HCT116 (cell line): ENCODE data around the gene FBLN7. TPM values are rescaled to one million over a fixed set of nuclear protein-coding genes. Genes with fewer than 3 reads are reported as not detected.

Experiments used
- ATAC-seq: fragments of 200-7000 bp; cut with Tn5 transposase; 2 replicates; pipeline ENCODE4 v1.9.1; 2020; ENCODE audit warnings: mild to moderate bottlenecking, moderate library complexity
- BruUV-seq: library from RNA; stranded (reverse); fragments of 400-500 nt; replicated peaks from 2 replicates; lab custom pipeline; 2021; lab: Mats Ljungman, UMichigan
- CTCF ChIA-PET: fragments of 300-600 bp; sonication (Branson Sonifier 250); formaldehyde crosslinking; loops from one replicate; lab custom pipeline; 2021; ENCODE audit warnings: antibody characterized with exemption; lab: Charles Lee
- POLR2A ChIA-PET: fragments of 300-600, 350-600 bp; sonication (Branson Sonifier 250); formaldehyde crosslinking; loops from one replicate; lab custom pipeline; 2021; ENCODE audit warnings: antibody characterized with exemption; lab: Charles Lee
- RAD21 ChIA-PET, 2 experiments: fragments of 300-600 bp; sonication (Branson Sonifier 250); formaldehyde crosslinking; loops; one replicate each; lab custom pipeline; 2023; ENCODE audit warnings: low total read pairs in 2 of 2; ENCODE audit not compliant: uncharacterized antibody in 2 of 2, unreplicated experiment in 2 of 2, low non-redundant PET in 1 of 2; lab: Charles Lee
- DNase-seq: peaks from one replicate; pipeline ENCODE4 v3.0.0-alpha.2; 2010; ENCODE audit warnings: low read depth, low spot score
- H2AFZ ChIP-seq: fragments of 200-600 bp; shearing (Covaris generic), sonication (generic); 2 replicates; pipeline ENCODE4 v1.6.1; 2017; ENCODE audit warnings: low read depth, mixed run types, mixed read lengths, antibody characterized with exemption, low read length; ENCODE audit not compliant: poor library complexity, severe bottlenecking
- H3K27ac ChIP-seq: 2 replicates; pipeline ENCODE4 v1.5.1; 2012; ENCODE audit warnings: low read depth, low read length
- H3K27me3 ChIP-seq: fragments of 200-600 bp; sonication (generic); 2 replicates; pipeline ENCODE4 v1.6.1; 2016; ENCODE audit warnings: mixed run types, low read length, mixed read lengths; ENCODE audit not compliant: insufficient read depth
- H3K36me3 ChIP-seq, 2 experiments: fragments of 200-500 bp in 1 of 2; fragments of 200-600 bp in 1 of 2; sonication (Bioruptor generic) in 1 of 2; sonication (generic) in 1 of 2; 2 replicates each; pipeline versions ENCODE4 v1.5.1 to v1.6.1; 2014 to 2016; ENCODE audit warnings: low read length in 2 of 2, inconsistent platforms in 1 of 2, mixed read lengths in 1 of 2, mixed run types in 1 of 2; ENCODE audit not compliant: insufficient read depth in 2 of 2, control insufficient read depth in 1 of 2
- H3K4me1 ChIP-seq, 2 experiments: fragments of 200-600 bp in 1 of 2; sonication (generic) in 1 of 2; 2 replicates each; pipeline versions ENCODE4 v1.5.1 to v1.6.1; 2012 to 2017; ENCODE audit warnings: low read length in 2 of 2, inconsistent platforms in 1 of 2, mild to moderate bottlenecking in 1 of 2, mixed read lengths in 1 of 2, mixed run types in 1 of 2, moderate library complexity in 1 of 2; ENCODE audit not compliant: insufficient read depth in 2 of 2, control insufficient read depth in 1 of 2
- H3K4me2 ChIP-seq: fragments of 200-600 bp; sonication (generic); 2 replicates; pipeline ENCODE4 v1.6.1; 2017; ENCODE audit warnings: mixed run types, low read length, mixed read lengths
- H3K4me3 ChIP-seq, 2 experiments: fragments of 200-600 bp in 1 of 2; sonication (generic) in 1 of 2; replicated peaks in 1 of 2; 2 replicates each; pipeline ENCODE4 v1.5.1; 2011 to 2016; ENCODE audit warnings: low read length in 2 of 2, control low read depth in 1 of 2, low read depth in 1 of 2, mild to moderate bottlenecking in 1 of 2, mixed read lengths in 1 of 2, mixed run types in 1 of 2
- H3K79me2 ChIP-seq: fragments of 200-600 bp; sonication (generic); 2 replicates; pipeline ENCODE4 v1.6.1; 2017; ENCODE audit warnings: mild to moderate bottlenecking, mixed run types, low read length, moderate library complexity, mixed read lengths; ENCODE audit not compliant: insufficient read depth
- H3K9ac ChIP-seq: fragments of 200-600 bp; sonication (generic); 2 replicates; pipeline ENCODE4 v1.6.1; 2016; ENCODE audit warnings: low read length, mixed read lengths
- H3K9me2 ChIP-seq: fragments of 200-600 bp; sonication (generic), shearing (Covaris generic); 2 replicates; pipeline ENCODE4 v1.6.1; 2017; ENCODE audit warnings: mixed run types, mild to moderate bottlenecking, moderate library complexity; ENCODE audit not compliant: insufficient read depth
- H3K9me3 ChIP-seq, 2 experiments: fragments of 200-500 bp in 1 of 2; fragments of 200-600 bp in 1 of 2; sonication (Bioruptor generic) in 1 of 2; sonication (generic) in 1 of 2; 2 replicates each; pipeline ENCODE4 v1.6.1; 2014 to 2017; ENCODE audit warnings: low read length in 2 of 2, mixed read lengths in 2 of 2, inconsistent platforms in 1 of 2, low read depth in 1 of 2, mild to moderate bottlenecking in 1 of 2, mixed run types in 1 of 2, moderate library complexity in 1 of 2; ENCODE audit not compliant: control insufficient read depth in 1 of 2, insufficient read depth in 1 of 2
- H4K20me1 ChIP-seq: fragments of 200-600 bp; sonication (generic), shearing (Covaris generic); 2 replicates; pipeline ENCODE4 v1.6.1; 2017; ENCODE audit warnings: mixed run types, mild to moderate bottlenecking, moderate library complexity; ENCODE audit not compliant: insufficient read depth
- ATF3 ChIP-seq: IDR thresholded peaks from 2 replicates; pipeline ENCODE4 v1.6.1; 2012
- CBX3 ChIP-seq: IDR thresholded peaks from 2 replicates; pipeline ENCODE4 v1.6.1; 2012; ENCODE audit warnings: low read depth
- EGR1 ChIP-seq: IDR thresholded peaks from 2 replicates; pipeline ENCODE4 v1.6.1; 2012; ENCODE audit warnings: low read depth
- EZH2 ChIP-seq: fragments of 200-600 bp; sonication (generic); IDR thresholded peaks from 2 replicates; pipeline ENCODE4 v1.6.1; 2017; ENCODE audit warnings: antibody characterized with exemption, mixed run types
- JUND ChIP-seq: IDR thresholded peaks from 2 replicates; pipeline ENCODE4 v1.6.1; 2012
- MAX ChIP-seq: IDR thresholded peaks from 2 replicates; pipeline ENCODE4 v1.6.1; 2012
- POLR2A ChIP-seq: IDR thresholded peaks from 2 replicates; pipeline ENCODE4 v1.7.0; 2011; ENCODE audit warnings: borderline replicate concordance; ENCODE audit not compliant: insufficient read depth, insufficient read length; ENCODE audit errors: extremely low read depth
- RAD21 ChIP-seq: IDR thresholded peaks from 2 replicates; pipeline ENCODE4 v1.6.1; 2012; ENCODE audit warnings: low read depth, mild to moderate bottlenecking
- SIN3A ChIP-seq: IDR thresholded peaks from 2 replicates; pipeline ENCODE4 v1.6.1; 2012; ENCODE audit warnings: low read depth
- SRF ChIP-seq: IDR thresholded peaks from 2 replicates; pipeline ENCODE4 v1.6.1; 2012; ENCODE audit warnings: low read depth
- TCF7L2 ChIP-seq: IDR thresholded peaks from 2 replicates; pipeline ENCODE4 v1.7.0; 2011; ENCODE audit warnings: borderline replicate concordance, inconsistent platforms; ENCODE audit not compliant: insufficient read depth, insufficient read length; ENCODE audit errors: extremely low read depth
- ZBTB33 ChIP-seq: IDR thresholded peaks from 2 replicates; pipeline ENCODE4 v1.6.1; 2011; ENCODE audit warnings: mild to moderate bottlenecking, low read length, moderate library complexity; ENCODE audit not compliant: insufficient replicate concordance; ENCODE audit errors: extremely low read depth
- ZFX ChIP-seq: fragments of 450-650 bp; IDR thresholded peaks from 2 replicates; pipeline ENCODE4 v1.6.1; 2017
- ZNF274 ChIP-seq: fragments of 200-500 bp; sonication (Bioruptor generic); IDR thresholded peaks from 2 replicates; pipeline ENCODE4 v1.6.1; 2014; ENCODE audit warnings: mild to moderate bottlenecking, low read depth, low read length, inconsistent platforms
- intact Hi-C: fragments of 100-400 bp; cut with micrococcal nuclease; formaldehyde crosslinking; loops from 2 replicates; pipeline ENCODE4 v1.10.0; 2022
- total RNA-seq: library from RNA; stranded (reverse); gene quantifications from one replicate; pipeline ENCODE4 v1.2.1, GENCODE V29; 2021; ENCODE audit not compliant: unreplicated experiment

Gene FBLN7
- total RNA-seq, 1 experiment from 2014 or later: 0.34 TPM

- DNase-seq (no peak), ATAC-seq (no peak)
- intact Hi-C loops: no loop called here
- Histone ChIP-seq H3K27me3 (no peaks in the 10 kb centered on the region), H3K4me2 (no peak overlapping the region), H3K4me1 (no peaks in the 10 kb centered on the region), H2AFZ (no peak overlapping the region), H3K9ac (no peak overlapping the region), H3K27ac (no peak overlapping the region), H3K4me3 (no peak overlapping the region), H3K9me2 (no peaks in the 10 kb centered on the region), H4K20me1 (no peaks in the 10 kb centered on the region), H3K79me2 (no peaks in the 10 kb centered on the region), H3K36me3 (no peaks in the 10 kb centered on the region), H3K9me3 (no peaks in the 10 kb centered on the region)
- ChIA-PET POLR2A (no interaction called here), RAD21 (no interaction called here), CTCF (no interaction called here)
- no TSS peak for BruUV-seq
- TF ChIP-seq SIN3A (no peak), ZNF274 (no peak), ZBTB33 (no peak), ATF3 (no peak), CBX3 (no peak), SRF (no peak), EZH2 (no peak), EGR1 (no peak), TCF7L2 (no peak), RAD21 (no peak), ZFX (no peak), MAX (no peak), JUND (no peak), POLR2A (no peak)
Observed at GRCh38 chr2:112142525-112143078, 4.4 kb downstream of the FBLN7 start.
